GM23338 (cell line): ENCODE measurements around the gene TENM4.

Experiments used
- EZH2phosphoT487 ChIP-seq: fragments of 200-600 bp; sonication (generic); IDR thresholded peaks from one replicate; pipeline ENCODE4 v1.8.1; 2018; ENCODE audit warnings: antibody characterized with exemption; ENCODE audit not compliant: unreplicated experiment
- NANOG ChIP-seq: IDR thresholded peaks from 2 replicates; pipeline ENCODE4 v1.6.1; 2016; ENCODE audit warnings: antibody characterized with exemption, borderline replicate concordance
- STAT1 ChIP-seq: IDR thresholded peaks from one replicate; pipeline ENCODE4 v1.6.1; 2016; ENCODE audit warnings: antibody characterized with exemption; ENCODE audit not compliant: unreplicated experiment
- TF ChIP-seq, protein P1 (sequence below), 2 experiments: fragments of 200-600 bp in 1 of 2; sonication (generic) in 1 of 2; conservative IDR thresholded peaks; 2 replicates each; pipeline versions ENCODE4 v1.5.1 to v1.6.1; 2016 to 2017; ENCODE audit warnings: antibody characterized with exemption in 2 of 2, low read depth in 2 of 2, mild to moderate bottlenecking in 2 of 2, moderate library complexity in 1 of 2

DNA sequence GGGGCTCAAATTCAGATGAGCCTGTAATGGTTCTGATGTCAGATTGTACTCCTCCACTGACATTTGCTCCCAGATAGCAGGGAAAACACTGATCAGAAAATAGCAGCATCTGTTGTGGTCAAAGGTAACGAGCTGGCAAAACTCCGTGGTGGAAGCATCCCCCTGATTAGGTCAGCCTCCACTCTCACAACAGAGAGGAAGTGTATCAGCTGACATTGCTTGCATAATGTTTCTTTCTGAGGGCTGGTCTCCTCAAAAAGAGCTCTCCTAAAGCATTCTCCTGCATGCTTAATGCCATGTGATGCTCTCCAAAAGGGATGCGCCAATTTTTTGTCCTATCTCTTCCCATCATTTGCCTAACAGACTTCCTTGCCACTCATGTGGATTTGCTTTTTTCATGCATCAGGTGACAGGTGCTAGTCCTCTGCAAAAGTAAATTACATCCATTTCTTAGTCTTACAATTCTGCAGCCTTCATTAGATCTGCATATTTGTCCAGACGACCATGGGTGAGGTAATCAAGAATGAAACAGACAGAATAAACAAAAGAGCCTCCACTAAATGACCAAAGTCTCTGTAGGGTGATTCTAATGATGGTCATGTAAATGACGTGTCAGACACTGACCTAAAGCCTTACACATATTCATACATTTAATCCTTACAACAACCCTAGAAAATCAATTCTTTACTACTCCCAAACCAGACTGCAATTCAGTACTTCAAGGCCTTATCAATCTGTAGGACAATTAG, 6.4 kb upstream of the TENM4 start:
- TF ChIP-seq STAT1 (no peak), NANOG (no peak), EZH2phosphoT487 (no peak)
- TF ChIP-seq, protein P1, sequence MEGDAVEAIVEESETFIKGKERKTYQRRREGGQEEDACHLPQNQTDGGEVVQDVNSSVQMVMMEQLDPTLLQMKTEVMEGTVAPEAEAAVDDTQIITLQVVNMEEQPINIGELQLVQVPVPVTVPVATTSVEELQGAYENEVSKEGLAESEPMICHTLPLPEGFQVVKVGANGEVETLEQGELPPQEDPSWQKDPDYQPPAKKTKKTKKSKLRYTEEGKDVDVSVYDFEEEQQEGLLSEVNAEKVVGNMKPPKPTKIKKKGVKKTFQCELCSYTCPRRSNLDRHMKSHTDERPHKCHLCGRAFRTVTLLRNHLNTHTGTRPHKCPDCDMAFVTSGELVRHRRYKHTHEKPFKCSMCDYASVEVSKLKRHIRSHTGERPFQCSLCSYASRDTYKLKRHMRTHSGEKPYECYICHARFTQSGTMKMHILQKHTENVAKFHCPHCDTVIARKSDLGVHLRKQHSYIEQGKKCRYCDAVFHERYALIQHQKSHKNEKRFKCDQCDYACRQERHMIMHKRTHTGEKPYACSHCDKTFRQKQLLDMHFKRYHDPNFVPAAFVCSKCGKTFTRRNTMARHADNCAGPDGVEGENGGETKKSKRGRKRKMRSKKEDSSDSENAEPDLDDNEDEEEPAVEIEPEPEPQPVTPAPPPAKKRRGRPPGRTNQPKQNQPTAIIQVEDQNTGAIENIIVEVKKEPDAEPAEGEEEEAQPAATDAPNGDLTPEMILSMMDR (conservative IDR thresholded peaks at IDR 0.05; ENCODE audit: low read depth in 2 of 2), result no peak
